GM19099 (cell line): ENCODE data around the gene FGF7.

Source experiments
- POLR2A ChIP-seq: IDR thresholded peaks from 3 replicates; pipeline ENCODE4 v1.6.1; 2011; ENCODE audit warnings: low read depth; ENCODE audit not compliant: insufficient read length; ENCODE audit errors: extremely low read depth

FGF7 gene, protein sequence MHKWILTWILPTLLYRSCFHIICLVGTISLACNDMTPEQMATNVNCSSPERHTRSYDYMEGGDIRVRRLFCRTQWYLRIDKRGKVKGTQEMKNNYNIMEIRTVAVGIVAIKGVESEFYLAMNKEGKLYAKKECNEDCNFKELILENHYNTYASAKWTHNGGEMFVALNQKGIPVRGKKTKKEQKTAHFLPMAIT

DNA sequence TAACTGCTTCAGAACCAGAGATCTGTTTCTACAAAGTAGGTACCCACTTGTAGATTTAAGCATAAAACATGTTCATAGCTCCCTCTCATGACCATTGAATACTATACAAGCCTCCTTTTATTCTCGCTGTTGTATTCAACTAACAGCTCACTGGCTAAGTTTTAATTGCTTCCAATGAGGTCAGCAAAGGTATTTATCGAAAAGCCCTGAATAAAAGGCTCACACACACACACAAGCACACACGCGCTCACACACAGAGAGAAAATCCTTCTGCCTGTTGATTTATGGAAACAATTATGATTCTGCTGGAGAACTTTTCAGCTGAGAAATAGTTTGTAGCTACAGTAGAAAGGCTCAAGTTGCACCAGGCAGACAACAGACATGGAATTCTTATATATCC is at the start of gene FGF7:
Gene FGF7 (plus strand): TSS at position 222 of the 400 bp plus-strand sequence. CDS start 1,056 bp downstream, outside the sequence.
- no peak for TF ChIP-seq POLR2A

DNA sequence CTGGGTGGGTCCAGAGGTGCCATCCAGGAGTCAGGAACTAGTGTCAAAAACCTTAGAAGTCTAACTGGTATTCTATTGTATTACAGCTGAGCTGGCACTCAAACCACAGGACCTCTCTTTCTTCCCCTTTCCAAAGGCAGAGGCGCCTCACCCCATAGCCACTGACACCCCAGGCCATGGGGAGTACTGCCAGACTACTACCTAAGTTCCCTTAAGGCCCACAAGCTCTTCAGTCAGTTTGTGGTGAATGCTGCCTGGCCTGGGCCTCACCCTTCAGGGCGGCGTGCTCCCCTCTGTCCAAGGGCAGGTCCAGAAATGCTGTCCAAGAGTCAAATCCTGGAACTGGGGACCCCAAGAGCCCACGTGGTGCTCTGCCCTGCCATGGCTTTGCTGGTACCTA is 43.0 kb upstream of the FGF7 start:
- TF ChIP-seq POLR2A = no peak

DNA sequence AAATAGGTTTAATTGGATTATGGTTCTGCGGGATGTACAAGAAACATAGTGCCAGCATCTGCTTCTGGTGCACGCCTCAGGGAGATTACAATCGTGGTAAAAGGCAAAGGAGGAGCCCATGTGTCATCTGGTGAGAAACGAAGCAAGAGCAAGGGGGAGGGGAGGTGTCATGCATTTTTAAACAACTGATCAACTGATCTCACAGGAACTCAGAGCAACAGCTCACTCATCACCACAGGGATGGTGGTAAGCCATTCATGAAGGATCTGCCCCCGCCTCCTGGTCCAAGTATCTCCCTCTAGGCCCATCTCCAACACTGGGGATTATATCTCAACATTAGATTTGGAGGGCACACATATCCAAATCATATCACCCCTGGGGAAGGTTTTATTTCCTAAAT is 42.1 kb upstream of the FGF7 start:
- TF ChIP-seq POLR2A = no peak

DNA sequence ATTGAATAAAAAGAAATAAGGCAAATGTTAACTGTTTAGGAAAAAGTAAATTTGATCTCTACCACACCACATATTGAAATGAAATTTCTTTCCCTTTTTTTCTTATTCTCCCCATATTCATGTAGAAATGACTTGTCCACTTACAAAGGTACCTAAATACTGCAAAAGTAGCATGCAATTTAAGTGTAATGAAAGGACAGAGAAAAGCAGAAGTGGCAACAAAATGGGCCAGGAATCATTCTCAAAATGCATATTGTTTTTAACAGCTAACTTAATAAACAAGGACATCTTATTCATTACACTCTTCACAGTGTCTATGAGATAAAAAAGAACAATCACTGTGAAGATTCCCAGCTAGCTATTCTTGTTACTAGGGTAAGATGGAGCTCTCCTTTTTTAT is 40.6 kb upstream of the FGF7 start:
- no peak for TF ChIP-seq POLR2A

DNA sequence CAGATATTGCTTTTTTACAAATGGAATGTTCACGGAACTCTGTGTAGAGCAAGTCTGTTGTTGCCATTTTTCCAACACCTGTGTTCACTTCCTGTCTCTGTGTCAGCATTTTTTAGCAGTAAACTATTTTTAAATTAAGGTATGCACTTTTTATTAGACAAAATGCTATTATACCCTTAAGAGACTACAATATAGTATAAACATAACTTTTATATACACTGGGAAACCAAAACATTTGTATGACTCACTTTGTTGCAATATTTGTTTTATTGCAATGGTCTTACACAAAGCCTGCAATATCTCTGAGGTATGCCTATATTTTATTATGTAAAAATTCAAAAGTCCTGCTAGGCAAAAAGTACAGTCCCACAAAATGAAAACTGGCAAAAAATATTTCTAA is 39.8 kb upstream of the FGF7 start:
- no peak for TF ChIP-seq POLR2A

DNA sequence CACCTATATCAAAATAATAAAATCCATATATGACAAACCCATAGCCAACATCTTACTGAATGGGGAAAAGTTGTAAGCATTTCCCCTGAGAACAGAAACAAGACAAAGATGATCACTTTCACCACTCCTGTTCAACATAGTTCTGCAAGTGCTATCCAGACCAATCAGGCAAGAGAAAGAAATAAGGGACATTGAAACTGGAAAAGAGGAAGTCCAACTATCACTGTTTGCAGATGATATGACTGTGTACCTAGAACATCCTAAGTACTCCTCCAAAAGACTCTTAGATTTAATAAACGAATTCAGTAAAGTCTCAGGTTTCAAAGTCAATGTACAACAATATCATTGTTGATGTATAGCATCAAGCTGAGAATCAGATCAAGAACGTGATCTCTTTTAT is 35.6 kb upstream of the FGF7 start:
- no peak for TF ChIP-seq POLR2A

DNA sequence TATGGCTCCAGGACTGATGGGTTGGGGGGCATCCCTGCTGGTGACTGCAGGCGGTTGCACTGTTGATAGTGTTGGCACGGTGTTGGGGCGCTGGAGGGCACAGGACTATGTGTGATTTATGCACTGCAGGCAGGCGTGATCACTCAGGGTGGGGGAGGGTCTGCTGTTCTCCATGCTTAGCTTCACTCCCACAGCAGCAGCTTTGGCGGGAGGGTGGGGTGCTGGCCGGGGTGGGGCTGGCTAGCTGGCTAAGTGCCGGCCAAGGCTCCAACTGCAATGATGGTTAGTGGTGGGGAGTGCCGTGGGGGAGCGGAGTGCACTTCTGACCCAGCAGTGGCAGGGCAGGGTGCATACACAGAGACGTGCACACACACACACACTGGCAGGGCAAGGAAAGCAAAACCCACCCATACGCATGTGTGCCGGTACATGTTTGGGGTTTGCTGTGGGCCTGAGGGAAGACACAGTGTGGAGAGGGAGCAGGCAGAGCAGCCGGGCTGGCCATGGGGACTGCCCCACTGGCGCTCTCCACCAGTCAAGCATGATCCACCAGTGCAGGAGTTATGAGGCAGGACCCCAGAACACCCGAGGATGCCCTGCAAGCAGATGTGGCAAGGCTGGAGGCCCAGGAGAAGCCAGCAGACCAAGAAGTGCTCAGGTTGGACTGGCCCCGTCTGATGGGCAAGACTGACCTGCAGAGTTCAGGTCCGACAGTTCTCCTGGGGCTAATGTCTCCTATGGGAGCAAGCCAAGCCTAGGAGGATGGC is 16.5 kb upstream of the FGF7 start:
- no peak for TF ChIP-seq POLR2A

DNA sequence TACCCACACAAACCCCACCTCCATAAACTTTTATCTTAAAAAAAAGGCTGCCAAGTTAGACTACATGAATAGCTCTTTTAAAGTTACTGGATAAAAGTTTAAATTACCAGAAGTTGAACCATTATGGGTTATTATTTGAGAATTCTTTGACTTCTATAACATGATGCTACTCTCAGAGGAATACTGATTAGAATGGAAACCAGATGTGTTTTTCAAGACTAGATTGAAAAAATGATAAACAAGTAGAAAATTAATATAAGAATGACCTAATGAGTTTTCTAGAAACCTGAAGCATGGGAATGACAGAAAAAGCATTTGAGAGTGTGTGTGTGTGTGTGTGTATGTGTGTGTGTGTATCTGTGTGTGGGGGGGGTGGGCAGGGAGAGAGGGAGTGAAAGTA is 12.4 kb upstream of the FGF7 start:
- no peak for TF ChIP-seq POLR2A

DNA sequence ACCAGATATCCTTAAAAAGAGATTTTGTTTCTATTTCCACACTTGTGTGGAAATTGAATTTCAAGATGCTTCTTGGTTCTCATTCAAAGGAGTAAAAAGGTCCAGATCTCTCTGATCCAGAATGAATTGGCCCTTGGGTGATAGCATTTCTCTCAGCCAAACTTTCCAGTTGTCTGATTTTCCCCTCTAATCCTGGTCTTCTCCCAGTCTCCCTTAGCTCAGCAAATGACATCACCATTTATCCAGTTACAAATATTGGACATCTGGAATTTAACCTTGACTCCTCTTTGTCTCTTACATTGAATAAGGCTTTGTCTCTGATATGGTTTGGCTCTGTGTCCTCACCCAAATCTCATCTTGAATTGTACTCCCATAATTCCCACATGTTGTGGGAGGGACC is 10.2 kb upstream of the FGF7 start:
- TF ChIP-seq POLR2A = no peak

DNA sequence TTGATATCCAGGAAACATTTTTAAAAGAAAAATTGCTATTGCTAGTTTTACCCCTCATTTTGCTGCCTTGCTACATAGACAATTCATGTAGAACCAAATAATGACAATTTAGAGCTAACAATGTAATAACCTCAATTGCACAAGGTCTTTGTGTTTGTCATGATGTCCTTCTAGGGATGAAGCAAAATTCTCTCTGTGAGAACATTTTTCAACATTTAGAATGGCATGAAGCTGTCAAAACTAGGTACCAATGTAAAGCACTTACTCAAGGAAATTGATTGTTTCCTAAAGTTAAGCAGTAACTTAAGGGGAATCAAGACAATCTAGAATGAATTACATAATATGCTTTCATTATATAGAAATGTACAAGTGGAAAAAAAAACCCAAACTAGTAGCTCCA is 7.9 kb upstream of the FGF7 start:
- no peak for TF ChIP-seq POLR2A

DNA sequence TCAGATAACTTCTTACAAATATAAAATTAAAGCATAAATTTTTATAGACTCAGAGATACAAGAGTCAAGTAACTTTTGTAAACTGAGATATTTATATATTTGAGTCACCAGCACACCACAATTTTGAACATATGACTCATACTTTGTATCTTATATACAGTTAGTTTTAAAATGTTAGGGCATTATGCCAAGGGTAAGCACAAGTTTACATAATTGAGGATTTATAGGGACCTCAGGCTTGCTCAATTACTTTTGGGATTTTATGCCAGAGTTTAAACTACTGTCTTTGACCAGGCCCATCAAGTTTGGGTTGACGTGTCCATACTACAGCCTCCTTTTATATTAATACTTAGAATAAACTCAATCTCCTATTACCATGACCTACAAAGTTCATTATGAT is 7.4 kb upstream of the FGF7 start:
- no peak for TF ChIP-seq POLR2A

DNA sequence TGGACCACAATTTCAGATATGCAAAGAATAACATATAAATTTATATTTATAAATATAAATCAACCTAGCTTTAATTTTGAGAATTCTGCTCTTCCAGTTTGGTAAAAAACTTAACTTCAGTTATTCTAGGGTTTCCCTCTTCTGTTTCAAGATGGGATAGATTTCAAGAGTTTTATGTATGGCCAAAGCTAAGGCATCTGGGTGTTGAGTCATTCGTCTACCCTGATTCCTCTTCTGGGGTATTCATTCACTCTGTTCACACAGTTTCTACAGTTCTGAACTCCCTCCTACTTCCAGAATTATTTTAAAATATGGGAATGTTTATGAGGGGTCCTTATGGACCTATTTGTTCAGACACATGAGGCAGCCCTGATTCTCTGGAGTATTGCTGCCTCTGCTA is 4.2 kb upstream of the FGF7 start:
- TF ChIP-seq POLR2A = no peak

DNA sequence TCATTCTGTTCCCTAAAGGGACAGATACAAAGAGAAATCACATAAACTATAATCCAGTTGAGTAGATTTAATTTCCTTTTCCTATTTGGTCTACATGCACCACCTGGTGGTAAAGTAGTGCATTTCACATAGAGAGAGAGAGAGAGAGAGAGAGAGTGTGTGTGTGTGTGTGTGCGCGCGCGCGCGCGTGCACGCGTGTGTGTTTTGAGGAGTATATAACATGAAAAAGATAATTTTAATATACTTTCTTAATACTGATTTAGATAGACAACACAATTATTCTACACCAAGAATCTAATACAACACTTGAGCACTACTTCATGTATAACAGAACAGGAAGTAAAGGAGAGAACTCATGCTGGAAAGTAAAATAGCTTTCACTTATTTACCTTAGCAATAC is 1.1 kb upstream of the FGF7 start:
- TF ChIP-seq POLR2A = no peak

DNA sequence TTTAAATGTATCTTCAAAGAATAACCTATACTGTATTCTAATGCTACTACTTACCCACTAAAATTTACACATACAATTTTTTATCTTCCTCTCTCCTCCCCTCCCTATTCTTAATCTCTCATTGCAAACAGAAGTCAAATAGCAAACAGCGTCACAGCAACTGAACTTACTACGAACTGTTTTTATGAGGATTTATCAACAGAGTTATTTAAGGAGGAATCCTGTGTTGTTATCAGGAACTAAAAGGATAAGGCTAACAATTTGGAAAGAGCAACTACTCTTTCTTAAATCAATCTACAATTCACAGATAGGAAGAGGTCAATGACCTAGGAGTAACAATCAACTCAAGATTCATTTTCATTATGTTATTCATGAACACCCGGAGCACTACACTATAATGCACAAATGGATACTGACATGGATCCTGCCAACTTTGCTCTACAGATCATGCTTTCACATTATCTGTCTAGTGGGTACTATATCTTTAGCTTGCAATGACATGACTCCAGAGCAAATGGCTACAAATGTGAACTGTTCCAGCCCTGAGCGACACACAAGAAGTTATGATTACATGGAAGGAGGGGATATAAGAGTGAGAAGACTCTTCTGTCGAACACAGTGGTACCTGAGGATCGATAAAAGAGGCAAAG is 984 bp downstream of the FGF7 start:
- TF ChIP-seq POLR2A = no peak

DNA sequence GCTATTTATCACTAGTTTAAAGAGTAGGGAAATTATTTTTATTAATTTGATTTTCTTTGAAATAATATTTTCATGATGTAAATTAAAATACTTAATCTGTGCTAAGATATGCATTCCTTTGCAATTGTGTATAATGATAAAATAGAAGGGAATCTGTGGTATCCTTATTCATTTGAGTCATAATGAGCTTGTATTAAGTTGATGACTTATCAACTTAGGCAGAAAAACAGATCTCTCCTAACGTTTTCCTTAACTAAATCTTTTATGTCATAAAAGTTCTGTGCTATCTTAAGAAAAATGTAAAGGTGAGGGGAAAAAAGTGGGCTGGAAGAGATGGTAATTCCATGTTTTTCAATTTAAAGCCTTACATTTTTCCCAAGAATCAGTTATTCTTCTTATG is 1.9 kb downstream of the FGF7 start:
- no peak for TF ChIP-seq POLR2A

DNA sequence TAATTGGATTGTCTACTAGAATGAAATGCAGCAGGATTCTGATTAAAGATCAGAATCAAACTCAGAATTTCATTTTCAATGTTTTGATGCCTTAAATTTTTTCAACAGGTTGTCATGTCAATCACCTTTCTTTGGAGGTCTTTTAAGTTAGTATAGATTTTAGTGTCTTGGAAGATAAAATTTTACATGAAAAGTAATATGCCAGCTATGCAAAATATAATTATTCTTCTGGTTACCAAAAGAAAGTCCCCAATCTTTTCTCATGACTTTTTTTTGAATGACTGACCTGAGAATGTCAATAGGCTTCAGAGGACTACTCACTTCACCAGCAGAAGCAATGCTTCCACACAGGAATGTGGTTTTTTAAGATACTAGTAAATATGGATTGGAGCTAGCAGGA is 4.3 kb downstream of the FGF7 start:
- no peak for TF ChIP-seq POLR2A

DNA sequence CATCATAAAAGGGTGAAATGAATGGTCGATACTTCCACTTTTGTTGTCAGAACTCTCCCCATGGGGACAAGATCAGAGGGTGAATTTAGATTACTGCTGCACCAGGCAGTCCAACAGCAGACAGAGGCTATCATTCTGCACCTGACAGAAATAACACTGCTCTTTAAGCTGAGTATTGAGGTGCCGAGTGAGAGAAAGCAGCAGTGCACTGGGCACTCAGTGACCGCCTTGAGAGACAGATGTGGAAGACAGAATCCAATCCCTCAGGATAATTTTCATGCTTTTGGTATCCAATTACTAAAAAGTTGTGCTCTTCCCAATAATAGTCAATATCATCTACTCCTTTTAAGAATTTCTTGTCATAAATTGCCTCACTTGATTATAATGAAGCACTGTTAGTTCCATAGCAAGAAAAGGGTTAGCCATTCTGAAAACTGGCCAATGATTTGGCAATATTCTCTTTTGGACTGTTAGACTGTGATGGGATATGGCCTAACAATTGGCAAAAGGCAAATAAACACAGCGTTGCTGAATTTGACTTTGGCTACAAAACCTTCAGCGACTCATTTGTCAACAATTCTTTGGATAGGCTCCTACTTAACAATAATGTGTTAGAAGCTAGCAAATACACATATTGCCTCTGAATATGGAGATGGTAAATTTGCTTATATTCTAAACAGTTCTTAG is 5.5 kb downstream of the FGF7 start:
- TF ChIP-seq POLR2A = no peak

DNA sequence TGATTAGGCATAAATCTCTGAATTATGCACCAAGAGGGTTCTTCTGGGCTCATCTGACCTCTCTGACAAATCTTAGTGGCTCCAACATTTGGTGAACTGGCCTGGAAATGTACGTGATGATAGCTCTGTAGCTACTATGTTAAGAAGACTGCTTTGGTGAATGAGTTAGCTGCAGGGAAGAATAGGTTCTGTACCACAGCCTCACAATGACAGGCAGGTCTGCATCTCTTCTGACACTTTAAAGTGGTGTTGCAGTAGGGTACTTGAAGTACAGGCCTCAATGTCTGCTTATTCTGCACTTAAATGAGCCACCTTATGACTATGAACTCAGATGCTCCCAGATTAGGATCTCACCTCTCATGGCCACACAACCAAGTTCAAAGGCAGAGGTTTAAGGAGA is 7.0 kb downstream of the FGF7 start:
- no peak for TF ChIP-seq POLR2A
